GM18861 (cell line): ENCODE data around the gene RAB14.
A peak's percentile ranks its signal among the peaks of the same experiment; 100 is the strongest.

ENCODE experiments used
- ATAC-seq: cut with Tn5 transposase; IDR thresholded peaks from one replicate; pipeline ENCODE4 v1.9.1; 2021; ENCODE audit not compliant: unreplicated experiment

Gene RAB14

GRCh38 chr9:121220996-121221663, 19.5 kb upstream of the RAB14 start:
- no peak for ATAC-seq

- no peak for ATAC-seq
These were observed 17.9 kb upstream of the RAB14 start for GRCh38 chr9:121219530-121219929.

- ATAC-seq = no peak
These were observed 16.8 kb upstream of the RAB14 start for GRCh38 chr9:121218357-121219027.

GRCh38 chr9:121217609-121218292, 16.1 kb upstream of the RAB14 start:
- peak; percentile 90 for ATAC-seq

GRCh38 chr9:121216271-121216805, 14.7 kb upstream of the RAB14 start:
- ATAC-seq = no peak

GRCh38 chr9:121214005-121214404, 12.3 kb upstream of the RAB14 start:
- no peak for ATAC-seq

GRCh38 chr9:121213136-121213806, 11.6 kb upstream of the RAB14 start:
- no peak for ATAC-seq

- no peak for ATAC-seq
These were observed 8.9 kb upstream of the RAB14 start for GRCh38 chr9:121210536-121210935.

- ATAC-seq = peak; percentile 86
These were observed 5.8 kb upstream of the RAB14 start for GRCh38 chr9:121207371-121207940.

GRCh38 chr9:121206516-121207370, 5.1 kb upstream of the RAB14 start:
- peak; percentile 18 for ATAC-seq

- no peak for ATAC-seq
These were observed 2.9 kb upstream of the RAB14 start for GRCh38 chr9:121204611-121205010.

- no peak for ATAC-seq
These were observed 2.5 kb upstream of the RAB14 start for GRCh38 chr9:121204121-121204520.

GRCh38 chr9:121201045-121201737, 478 bp downstream of the RAB14 start:
- no peak for ATAC-seq

- no peak for ATAC-seq
These were observed 1.3 kb downstream of the RAB14 start for GRCh38 chr9:121200356-121200755.

GRCh38 chr9:121199921-121200320, 1.7 kb downstream of the RAB14 start:
- ATAC-seq = no peak

GRCh38 chr9:121198512-121199042, 3.1 kb downstream of the RAB14 start:
- no peak for ATAC-seq

GRCh38 chr9:121197132-121197531, 4.5 kb downstream of the RAB14 start:
- no peak for ATAC-seq

GRCh38 chr9:121196389-121196788, 5.3 kb downstream of the RAB14 start:
- peak; percentile 33 for ATAC-seq

- no peak for ATAC-seq
These were observed 6.9 kb downstream of the RAB14 start for GRCh38 chr9:121194730-121195129.
